ENCODE data around the gene RFLNA.

Gene RFLNA

DNA sequence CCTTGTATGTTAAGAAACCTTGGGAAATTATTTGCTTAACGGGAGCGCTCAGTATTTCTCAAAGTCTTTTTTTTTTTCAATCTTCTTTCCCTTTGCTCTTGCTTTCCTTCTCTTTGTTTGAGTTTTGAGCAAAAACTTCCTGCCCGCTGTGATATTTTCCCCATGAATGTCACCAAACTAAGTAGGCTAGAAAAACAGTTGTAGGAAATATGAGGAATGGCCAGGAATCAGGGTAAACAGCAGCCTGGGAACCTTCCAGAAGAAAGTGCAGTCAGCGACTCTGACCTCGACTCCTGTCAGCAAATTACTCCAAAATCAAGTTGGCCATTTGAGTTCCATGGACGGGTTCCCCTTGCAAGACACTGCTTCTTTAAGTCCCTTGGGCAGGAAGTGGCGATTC, 11.6 kb upstream of the RFLNA start:
- Histone ChIP-seq H3K4me1 (ENCODE audit: insufficient read depth, low read length) (no peaks in the 10 kb centered on the region), H3K9ac (ENCODE audit: low read depth, low read length) (no peak overlapping the region), H3K9me3 (ENCODE audit: insufficient read depth, low read depth, low read length) (0 out of 2 replicates have a peak, but pooled peaks cover 5% of the 10 kb centered on the region), H3K36me3 (ENCODE audit: insufficient read depth, low read length) (no peaks in the 10 kb centered on the region), H3K27ac (ENCODE audit: low read depth, low read length) (no peak overlapping the region), H3K4me3 (ENCODE audit: low read length) (no peak overlapping the region), H3K27me3 (ENCODE audit: insufficient read depth, low read length) (no peaks in the 10 kb centered on the region)
- WGBS: 85% methylated on average over 6 of the region's 7 CpGs

DNA sequence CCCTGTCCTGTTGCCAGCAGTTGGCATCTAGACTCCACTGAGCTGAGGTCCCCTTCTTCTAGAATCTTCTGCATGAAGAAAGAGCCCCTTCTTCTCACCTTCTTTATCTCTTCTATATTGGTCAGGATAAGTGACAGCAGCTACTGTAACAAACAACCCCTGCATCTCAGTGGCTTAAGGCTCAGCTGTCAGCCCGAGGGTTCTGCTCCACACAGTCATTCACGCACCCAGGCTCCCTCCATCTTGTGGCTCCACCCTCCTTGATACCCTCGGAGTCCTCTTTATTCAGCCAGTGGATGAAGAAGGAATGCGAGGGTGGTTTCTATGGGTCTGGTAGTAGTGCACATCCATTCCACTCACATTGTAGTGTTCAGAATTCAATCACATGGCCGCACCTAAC, 10.5 kb upstream of the RFLNA start:
- 94% methylated on average over 2 of the region's 5 CpGs for WGBS
- no peak overlapping the region for H3K27ac ChIP-seq (ENCODE audit: low read depth, low read length)
- no peaks in the 10 kb centered on the region for H3K27me3 ChIP-seq (ENCODE audit: insufficient read depth, low read length)
- H3K36me3 ChIP-seq (ENCODE audit: insufficient read depth, low read length): no peaks in the 10 kb centered on the region
- no peak overlapping the region for H3K4me3 ChIP-seq (ENCODE audit: low read length)
- 0 out of 2 replicates have a peak, but pooled peaks cover 5% of the 10 kb centered on the region for H3K9me3 ChIP-seq (ENCODE audit: insufficient read depth, low read depth, low read length)
- no peaks in the 10 kb centered on the region for H3K4me1 ChIP-seq (ENCODE audit: insufficient read depth, low read length)
- no peak overlapping the region for H3K9ac ChIP-seq (ENCODE audit: low read depth, low read length)

- Histone ChIP-seq H3K27ac (ENCODE audit: low read depth, low read length) (no peak overlapping the region), H3K4me1 (ENCODE audit: insufficient read depth, low read length) (no peaks in the 10 kb centered on the region), H3K4me3 (ENCODE audit: low read length) (no peak overlapping the region), H3K36me3 (ENCODE audit: insufficient read depth, low read length) (no peaks in the 10 kb centered on the region), H3K9me3 (ENCODE audit: insufficient read depth, low read depth, low read length) (0 out of 2 replicates have a peak, but pooled peaks cover 5% of the 10 kb centered on the region), H3K9ac (ENCODE audit: low read depth, low read length) (no peak overlapping the region), H3K27me3 (ENCODE audit: insufficient read depth, low read length) (no peaks in the 10 kb centered on the region)
- WGBS: 94% methylated on average over 8 of the region's 8 CpGs
These were observed 8.5 kb upstream of the RFLNA start for GRCh38 chr12:124286414-124286813.

- WGBS: 82% methylated on average over 7 of the region's 7 CpGs
- Histone ChIP-seq H3K9me3 (ENCODE audit: insufficient read depth, low read depth, low read length) (0 out of 2 replicates have a peak, but pooled peaks cover 5% of the 10 kb centered on the region), H3K27ac (ENCODE audit: low read depth, low read length) (no peak overlapping the region), H3K4me1 (ENCODE audit: insufficient read depth, low read length) (no peaks in the 10 kb centered on the region), H3K36me3 (ENCODE audit: insufficient read depth, low read length) (no peaks in the 10 kb centered on the region), H3K4me3 (ENCODE audit: low read length) (no peak overlapping the region), H3K27me3 (ENCODE audit: insufficient read depth, low read length) (no peaks in the 10 kb centered on the region), H3K9ac (ENCODE audit: low read depth, low read length) (no peak overlapping the region)
These were observed 7.9 kb upstream of the RFLNA start for GRCh38 chr12:124286971-124287370.

DNA sequence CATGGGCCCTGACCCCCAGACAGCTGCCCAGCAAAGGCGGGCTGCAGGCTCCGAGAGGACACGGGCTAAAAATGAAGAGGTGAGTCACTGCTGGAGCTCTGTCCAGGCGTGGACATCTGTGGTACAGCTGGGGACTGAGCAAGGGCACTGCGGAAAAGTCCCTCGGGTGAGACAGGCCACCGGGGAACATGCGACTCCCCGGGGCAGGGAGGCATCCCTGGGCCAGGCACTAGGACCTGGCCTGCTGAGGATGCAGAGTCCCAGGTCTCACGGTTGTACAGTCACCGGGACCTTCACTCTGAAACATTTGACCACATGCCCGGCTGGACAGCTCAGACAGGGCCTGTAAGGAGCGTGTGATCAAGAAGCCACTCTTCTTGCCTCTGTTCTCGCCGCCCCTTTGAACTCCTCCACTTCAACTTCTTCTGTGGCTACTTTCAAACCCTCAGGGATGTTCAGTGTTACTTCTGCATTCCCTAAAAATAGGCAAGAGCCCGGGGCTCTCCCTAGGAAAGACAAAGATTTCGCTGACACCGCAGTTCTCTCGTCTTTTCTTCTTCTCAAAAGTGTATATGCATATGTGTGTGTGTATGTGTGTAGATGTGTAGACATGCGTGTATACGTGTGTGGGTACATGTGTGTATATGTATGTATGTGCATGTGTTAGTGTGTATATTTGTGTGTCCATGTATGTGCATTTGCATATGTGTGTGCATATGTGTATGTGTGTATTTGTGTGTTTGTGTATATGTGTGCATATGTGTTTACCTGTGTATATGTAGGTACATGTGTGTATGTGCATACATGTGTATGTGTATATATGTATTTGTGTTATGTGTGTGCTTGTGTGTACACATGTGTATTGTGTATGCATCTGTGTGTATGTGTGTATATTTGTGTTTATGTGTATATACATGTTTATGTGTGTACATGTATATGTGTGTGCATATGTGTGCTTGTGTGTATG, 5.0 kb upstream of the RFLNA start:
- Histone ChIP-seq H3K27ac (ENCODE audit: low read depth, low read length) (no peak overlapping the region), H3K9me3 (ENCODE audit: insufficient read depth, low read depth, low read length) (no peaks in the 10 kb centered on the region), H3K9ac (ENCODE audit: low read depth, low read length) (no peak overlapping the region), H3K4me3 (ENCODE audit: low read length) (no peak overlapping the region), H3K27me3 (ENCODE audit: insufficient read depth, low read length) (peaks cover 12% of the 10 kb centered on the region), H3K36me3 (ENCODE audit: insufficient read depth, low read length) (no peaks in the 10 kb centered on the region), H3K4me1 (ENCODE audit: insufficient read depth, low read length) (peaks cover 16% of the 10 kb centered on the region)
- WGBS: 88% methylated on average over 21 of the region's 21 CpGs

GRCh38 chr12:124292385-124292784, 2.5 kb upstream of the RFLNA start:
- no peak overlapping the region for H3K27ac ChIP-seq (ENCODE audit: low read depth, low read length)
- H3K4me1 ChIP-seq (ENCODE audit: insufficient read depth, low read length): peaks cover 16% of the 10 kb centered on the region
- no peaks in the 10 kb centered on the region for H3K9me3 ChIP-seq (ENCODE audit: insufficient read depth, low read depth, low read length)
- peaks cover 33% of the 10 kb centered on the region for H3K27me3 ChIP-seq (ENCODE audit: insufficient read depth, low read length)
- WGBS: 84% methylated on average over 6 of the region's 6 CpGs
- no peak overlapping the region for H3K4me3 ChIP-seq (ENCODE audit: low read length)
- H3K36me3 ChIP-seq (ENCODE audit: insufficient read depth, low read length): no peaks in the 10 kb centered on the region
- H3K9ac ChIP-seq (ENCODE audit: low read depth, low read length): no peak overlapping the region

- Histone ChIP-seq H3K27me3 (ENCODE audit: insufficient read depth, low read length) (peaks cover 33% of the 10 kb centered on the region), H3K9ac (ENCODE audit: low read depth, low read length) (no peak overlapping the region)
These were observed 1.4 kb upstream of the RFLNA start for GRCh38 chr12:124293286-124294003.

DNA sequence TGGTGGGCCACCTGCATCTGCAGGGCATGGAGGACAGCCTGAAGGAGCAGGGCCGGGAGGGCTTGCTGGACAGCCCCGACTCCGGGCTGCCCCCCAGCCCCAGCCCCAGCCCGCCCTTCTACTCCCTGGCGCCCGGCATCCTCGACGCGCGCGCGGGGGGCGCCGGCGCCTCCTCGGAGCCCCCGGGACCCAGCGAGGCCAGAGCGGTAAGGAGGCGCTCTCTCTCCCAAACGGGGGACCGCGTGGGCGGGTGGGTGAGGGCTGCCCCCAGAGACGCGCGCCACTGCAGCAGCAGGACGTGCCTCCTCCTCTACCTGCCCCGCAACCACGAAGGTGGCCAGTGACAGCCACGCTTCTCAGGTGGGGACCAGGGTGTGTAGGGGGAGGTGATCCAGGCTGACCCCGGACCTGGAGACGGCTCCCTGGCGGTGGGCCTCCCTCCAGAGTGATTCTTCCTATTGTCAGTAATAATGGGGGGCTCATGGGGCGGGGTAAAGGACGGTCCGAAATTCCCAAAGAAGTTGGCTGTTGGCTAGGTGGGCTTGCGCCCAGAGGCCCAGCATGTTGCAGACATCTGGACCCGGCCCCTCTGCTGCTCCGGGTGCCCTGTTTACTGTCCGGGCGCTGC, 652 bp downstream of the RFLNA start:
- H3K27ac ChIP-seq (ENCODE audit: low read depth, low read length): no peak overlapping the region
- no peak overlapping the region for H3K9ac ChIP-seq (ENCODE audit: low read depth, low read length)
- H3K27me3 ChIP-seq (ENCODE audit: insufficient read depth, low read length): peaks cover 33% of the 10 kb centered on the region
- H3K4me3 ChIP-seq (ENCODE audit: low read length): peak overlapping the region; percentile 54
- no peaks in the 10 kb centered on the region for H3K36me3 ChIP-seq (ENCODE audit: insufficient read depth, low read length)
- 17% methylated on average over 42 of the region's 42 CpGs for WGBS
- H3K9me3 ChIP-seq (ENCODE audit: insufficient read depth, low read depth, low read length): no peaks in the 10 kb centered on the region
- peaks cover 19% of the 10 kb centered on the region for H3K4me1 ChIP-seq (ENCODE audit: insufficient read depth, low read length)

More at GRCh38 chr12:124293286-124294003, 1.4 kb upstream of the RFLNA start:
- Histone ChIP-seq H3K9me3 (ENCODE audit: insufficient read depth, low read depth, low read length) (no peaks in the 10 kb centered on the region), H3K4me3 (ENCODE audit: low read length) (no peak overlapping the region), H3K4me1 (ENCODE audit: insufficient read depth, low read length) (peaks cover 19% of the 10 kb centered on the region), H3K36me3 (ENCODE audit: insufficient read depth, low read length) (no peaks in the 10 kb centered on the region), H3K27ac (ENCODE audit: low read depth, low read length) (no peak overlapping the region)
- 79% methylated on average over 12 of the region's 12 CpGs for WGBS

DNA sequence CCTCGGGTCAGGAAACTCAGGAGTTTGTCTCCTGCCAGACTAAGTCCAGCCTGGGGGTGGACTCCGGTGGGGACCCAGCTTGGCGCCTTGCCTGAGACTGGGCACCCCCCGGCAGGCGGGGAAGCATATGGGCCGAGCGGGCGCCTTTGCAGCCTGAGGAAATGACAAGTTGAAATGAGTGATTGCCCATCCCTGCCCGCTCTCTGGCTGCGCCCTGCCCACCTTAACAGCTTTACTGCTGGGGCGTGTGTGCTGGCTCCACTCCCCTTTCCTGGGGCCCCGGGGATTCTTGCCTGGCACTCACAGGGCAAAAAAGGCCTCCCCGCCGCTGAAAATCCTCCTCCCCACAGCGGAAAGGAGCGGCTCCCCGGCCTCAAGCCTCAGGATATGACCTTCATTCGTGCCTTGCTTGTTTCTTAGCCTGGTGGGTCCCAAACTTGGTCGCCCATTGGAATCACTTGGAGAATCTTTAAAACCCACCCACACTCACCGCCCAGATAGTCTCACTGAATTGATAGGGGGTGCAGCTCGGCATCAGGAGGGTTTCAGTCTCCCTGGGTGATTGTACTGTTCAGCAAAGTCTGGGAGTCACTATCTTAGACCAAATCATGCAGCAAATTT, 1.5 kb downstream of the RFLNA start:
- H3K36me3 ChIP-seq (ENCODE audit: insufficient read depth, low read length): no peaks in the 10 kb centered on the region
- H3K4me1 ChIP-seq (ENCODE audit: insufficient read depth, low read length): peaks cover 19% of the 10 kb centered on the region
- H3K27me3 ChIP-seq (ENCODE audit: insufficient read depth, low read length): peaks cover 33% of the 10 kb centered on the region
- H3K4me3 ChIP-seq (ENCODE audit: low read length): peak overlapping the region; percentile 54
- no peak overlapping the region for H3K9ac ChIP-seq (ENCODE audit: low read depth, low read length)
- H3K9me3 ChIP-seq (ENCODE audit: insufficient read depth, low read depth, low read length): no peaks in the 10 kb centered on the region
- WGBS: 78% methylated on average over 21 of the region's 21 CpGs
- H3K27ac ChIP-seq (ENCODE audit: low read depth, low read length): no peak overlapping the region

DNA sequence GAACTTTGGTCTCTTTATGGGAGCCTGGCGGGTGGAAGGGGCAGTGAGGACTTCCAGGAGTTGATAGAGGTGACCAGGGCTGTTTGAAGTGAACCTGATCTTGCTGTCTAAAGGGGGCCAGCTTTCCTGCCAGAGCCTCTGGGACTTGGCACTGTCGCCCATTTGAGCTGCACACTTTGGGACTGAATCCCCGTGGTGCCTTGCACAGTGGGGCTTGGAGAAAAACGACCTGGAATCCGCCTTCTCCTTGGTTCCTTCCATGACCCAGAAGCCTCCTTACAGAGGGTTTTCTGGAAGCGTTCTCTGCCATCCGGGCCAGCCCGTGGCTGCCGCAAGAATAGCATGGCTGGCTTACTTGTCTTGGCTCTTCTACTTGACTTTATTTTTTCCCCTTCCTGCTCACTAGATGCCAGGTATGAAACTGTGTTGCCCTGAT, 2.0 kb downstream of the RFLNA start:
- Histone ChIP-seq H3K4me3 (ENCODE audit: low read length) (no peak overlapping the region), H3K9me3 (ENCODE audit: insufficient read depth, low read depth, low read length) (no peaks in the 10 kb centered on the region), H3K36me3 (ENCODE audit: insufficient read depth, low read length) (no peaks in the 10 kb centered on the region), H3K27ac (ENCODE audit: low read depth, low read length) (no peak overlapping the region), H3K27me3 (ENCODE audit: insufficient read depth, low read length) (peaks cover 33% of the 10 kb centered on the region), H3K9ac (ENCODE audit: low read depth, low read length) (no peak overlapping the region), H3K4me1 (ENCODE audit: insufficient read depth, low read length) (peaks cover 19% of the 10 kb centered on the region)
- WGBS: 89% methylated on average over 9 of the region's 9 CpGs
